ENCODE results near the gene VAMP4.

DNA sequence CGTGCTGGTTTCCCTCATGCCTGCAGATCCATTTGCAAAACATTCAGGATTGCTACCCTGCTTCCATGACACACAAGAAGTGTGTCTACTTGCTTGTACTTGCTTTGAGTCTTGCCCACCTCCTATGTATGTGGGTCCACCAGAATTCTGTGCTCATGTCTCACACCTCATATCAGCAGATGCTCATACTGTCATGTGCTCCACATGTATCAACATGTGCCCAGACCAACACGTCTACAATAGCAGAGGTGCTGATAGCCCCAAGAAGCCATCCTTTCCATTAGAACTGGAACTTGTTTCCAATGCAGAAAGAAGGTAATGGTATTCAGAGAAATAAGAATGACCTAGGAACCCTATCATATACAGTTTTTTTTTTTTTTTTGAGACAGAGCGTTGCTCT lies 61.5 kb downstream of the VAMP4 start:
- TF ChIP-seq CTCF (conservative IDR thresholded peaks at IDR 0.05 in 1 of 2, IDR thresholded peaks at IDR 0.05 in 1 of 2; ENCODE audit: extremely low read depth in 1 of 2, insufficient read depth in 1 of 2, low read depth in 1 of 2, low read length in 2 of 2) (no peak), EZH2 (IDR thresholded peaks at IDR 0.05; ENCODE audit: borderline replicate concordance, low read length) (no peak)
